Psoas muscle (tissue), 8 donors: ENCODE data around the gene SERTAD4. TPM values are rescaled to one million over a fixed set of nuclear protein-coding genes. Genes with fewer than 3 reads are reported as not detected.

Source experiments
- ATAC-seq, 4 donors: fragments of 200-7000 bp; cut with Tn5 transposase; one replicate each; pipeline ENCODE4 v1.9.1; 2020; ENCODE audit warnings: moderate library complexity in 3 of 4, mild to moderate bottlenecking in 2 of 4
- DNase-seq, 2 donors: peaks; one replicate each; pipeline ENCODE4 v3.0.0-alpha.2; 2020
- H3K27ac ChIP-seq: fragments of 200-600 bp; one replicate; pipeline ENCODE4 v1.8.0; 2022
- H3K27me3 ChIP-seq, 3 donors: fragments of 200-600 bp in 1 of 3; one replicate each; pipeline versions ENCODE4 v1.6.1 to v1.8.0; 2013 to 2022; ENCODE audit warnings: low read length in 2 of 3, mild to moderate bottlenecking in 2 of 3, moderate library complexity in 1 of 3; ENCODE audit not compliant: insufficient read depth in 3 of 3
- H3K36me3 ChIP-seq, 2 donors: fragments of 200-600 bp in 1 of 2; one replicate each; pipeline versions ENCODE4 v1.6.1 to v1.8.0; 2013 to 2022; ENCODE audit warnings: low read depth in 1 of 2, mild to moderate bottlenecking in 1 of 2, moderate library complexity in 1 of 2; ENCODE audit not compliant: insufficient read depth in 1 of 2
- H3K4me1 ChIP-seq: fragments of 200-600 bp; one replicate; pipeline ENCODE4 v1.8.0; 2022
- H3K4me3 ChIP-seq: fragments of 200-600 bp; one replicate; pipeline ENCODE4 v1.8.0; 2022; ENCODE audit warnings: mild to moderate bottlenecking
- H3K9me3 ChIP-seq: fragments of 200-600 bp; one replicate; pipeline ENCODE4 v1.8.0; 2022
- CTCF ChIP-seq: fragments of 200-600 bp; IDR thresholded peaks from one replicate; pipeline ENCODE4 v1.8.0; 2022; ENCODE audit warnings: antibody characterized with exemption
- WGBS, 3 donors: extraction: QIAGEN DNeasy Blood & Tissue Kit; methylation state at CpG; one replicate each; pipeline versions ENCODE4 v1.1.6 to v1.1.7; 2013; 5-methylcytosine and 5-hydroxymethylcytosine counted together
- intact Hi-C, 2 donors: fragments of 100-400 bp; cut with DNase I; formaldehyde crosslinking; loops; one replicate each; pipeline versions ENCODE4 v1.11.0 to v1.14.2; 2022
- polyA plus RNA-seq, 3 donors: library from polyadenylated mRNA; stranded (reverse); fragments of 200-250 nt; gene quantifications; one replicate each; pipeline ENCODE4 v1.2.3, GENCODE V29; 2013
- total RNA-seq, 4 donors: library from RNA; stranded (reverse); fragmentation: NEBNext Ultra II Directional in 2 of 4; extraction: Animal tissue kit (Norgen Biotek cat#: 25700) in 2 of 4; gene quantifications; one replicate each; pipeline versions ENCODE4 v1.2.1 to v1.2.4, GENCODE V29; 2021 to 2023
- donor health status: healthy with polysubstance abuse.
- donor health status: DM: no; HTN: no; CAD: no; lungs with moderate emphysema.
- donor health status: Bipolar disorder and iron deficiency.
- donor health status: healthy.
- donor health status: DM: yes; HTN: yes; CAD: no.
- donor health status: DM: no; HTN: no; CAD: no.
- donor health status: DM: no; HTN: no; CAD: no.
- donor health status: DM: yes; HTN: yes; CAD: no.

SERTAD4 gene
- total and polyA plus RNA-seq, 7 donors, result 0.12 to 1.3 (median 0.25) TPM

GRCh38 chr1:210259561-210259960 is 27.0 kb downstream of the SERTAD4 start:
- H3K4me1 ChIP-seq, result no peaks in the 10 kb centered on the region
- ATAC-seq (peak in 2 of 4 donors; percentile 50 to 61), DNase-seq (no peak)
- intact Hi-C loops, result no loop called here
- no peak overlapping the region for H3K27ac ChIP-seq
- H3K9me3 ChIP-seq, result no peaks in the 10 kb centered on the region
- H3K4me3 ChIP-seq, result no peak overlapping the region
- WGBS, 3 donors, result 41 to 49% (median 43%) methylated on average over 4 of the region's 4 CpGs
- TF ChIP-seq CTCF, result no peak
- H3K27me3 ChIP-seq, result no peaks in the 10 kb centered on the region
- H3K36me3 ChIP-seq, result no peaks in the 10 kb centered on the region

- H3K4me3 ChIP-seq, result no peak overlapping the region
- intact Hi-C loops, result no loop called here
- no peaks in the 10 kb centered on the region for H3K4me1 ChIP-seq
- DNase-seq (no peak), ATAC-seq (no peak)
- no peaks in the 10 kb centered on the region for H3K27me3 ChIP-seq
- WGBS, 3 donors, result 35 to 43% (median 40%) methylated on average over 4 of the region's 4 CpGs
- no peaks in the 10 kb centered on the region for H3K9me3 ChIP-seq
- no peak overlapping the region for H3K27ac ChIP-seq
- H3K36me3 ChIP-seq, result no peaks in the 10 kb centered on the region
- TF ChIP-seq CTCF, result no peak
These were observed 27.5 kb downstream of the SERTAD4 start for GRCh38 chr1:210260096-210260495.

- ATAC-seq (peak in 1 of 4 donors; percentile 25), DNase-seq (no peak)
- WGBS, 3 donors, result 22 to 31% (median 29%) methylated on average over 8 of the region's 8 CpGs
- Histone ChIP-seq H3K27me3 (peaks cover 0 to 4% (median 0%) of the 10 kb centered on the region in 3 donors), H3K4me1 (no peaks in the 10 kb centered on the region), H3K4me3 (no peak overlapping the region), H3K9me3 (no peaks in the 10 kb centered on the region), H3K27ac (peak overlapping the region; percentile 9), H3K36me3 (no peaks in the 10 kb centered on the region)
- no peak for TF ChIP-seq CTCF
- intact Hi-C loops, result no loop called here
These were observed 29.7 kb downstream of the SERTAD4 start for GRCh38 chr1:210262167-210262896.

- WGBS, 3 donors, result 60 to 72% (median 67%) methylated on average over 4 of the region's 4 CpGs
These were observed 30.3 kb downstream of the SERTAD4 start for GRCh38 chr1:210262897-210263272.

More at GRCh38 chr1:210262897-210263272, 30.3 kb downstream of the SERTAD4 start:
- TF ChIP-seq CTCF, result no peak
- no peaks in the 10 kb centered on the region for H3K4me1 ChIP-seq
- H3K4me3 ChIP-seq, result no peak overlapping the region
- DNase-seq (no peak), ATAC-seq (no peak)
- H3K9me3 ChIP-seq, result no peaks in the 10 kb centered on the region
- peaks cover 0 to 10% (median 0%) of the 10 kb centered on the region in 3 donors for H3K27me3 ChIP-seq
- no peak overlapping the region for H3K27ac ChIP-seq
- intact Hi-C loops, result no loop called here
- H3K36me3 ChIP-seq, result no peaks in the 10 kb centered on the region
